ENCODE results near the gene CMBL.
"Not testable (repeated sequence)": the region's sequence is repeated elsewhere in the genome, so short reads cannot be mapped to it uniquely, and the experiment has no call there.

CMBL gene

GRCh38 chr5:10275991-10276390 lies 31.7 kb downstream of the CMBL start:
- Histone ChIP-seq H3K79me2 (ENCODE audit: low read length) (no peaks in the 10 kb centered on the region), H3K4me3 (ENCODE audit: low read length) (no peak overlapping the region), H3K27ac (ENCODE audit: low read length) (no peak overlapping the region), H4K20me1 (ENCODE audit: insufficient read depth, low read length) (no peaks in the 10 kb centered on the region), H3K4me2 (ENCODE audit: low read length) (no peak overlapping the region), H3K9ac (ENCODE audit: low read length) (no peak overlapping the region), H3K9me3 (ENCODE audit: insufficient read depth, low read length) (no peaks in the 10 kb centered on the region), H2AFZ (ENCODE audit: low read depth, low read length) (no peak overlapping the region), H3K36me3 (replicated peaks; ENCODE audit: low read depth, low read length) (no peaks in the 10 kb centered on the region), H3K27me3 (ENCODE audit: low read depth, low read length) (no peaks in the 10 kb centered on the region), H3K4me1 (ENCODE audit: low read length) (no peaks in the 10 kb centered on the region)
- no peak for TF ChIP-seq CTCF (IDR thresholded peaks at IDR 0.05; ENCODE audit: low read depth, low read length)
- TF ChIP-seq EZH2phosphoT487 (IDR thresholded peaks at IDR 0.05; ENCODE audit: low read depth), result no peak

- TF ChIP-seq CTCF (IDR thresholded peaks at IDR 0.05; ENCODE audit: low read depth, low read length), result no peak
- TF ChIP-seq EZH2phosphoT487 (IDR thresholded peaks at IDR 0.05; ENCODE audit: low read depth), result no peak
- Histone ChIP-seq H3K79me2 (ENCODE audit: low read length) (no peaks in the 10 kb centered on the region), H3K9ac (ENCODE audit: low read length) (no peak overlapping the region), H3K36me3 (replicated peaks; ENCODE audit: low read depth, low read length) (no peaks in the 10 kb centered on the region), H3K4me3 (ENCODE audit: low read length) (no peak overlapping the region), H4K20me1 (ENCODE audit: insufficient read depth, low read length) (no peaks in the 10 kb centered on the region), H3K4me2 (ENCODE audit: low read length) (no peak overlapping the region), H3K4me1 (ENCODE audit: low read length) (no peaks in the 10 kb centered on the region), H3K27ac (ENCODE audit: low read length) (no peak overlapping the region), H2AFZ (ENCODE audit: low read depth, low read length) (no peak overlapping the region), H3K9me3 (ENCODE audit: insufficient read depth, low read length) (no peaks in the 10 kb centered on the region), H3K27me3 (ENCODE audit: low read depth, low read length) (no peaks in the 10 kb centered on the region)
Observed at GRCh38 chr5:10275460-10275859, 32.2 kb downstream of the CMBL start.

- H3K27me3 ChIP-seq (ENCODE audit: low read depth, low read length); H3K27ac ChIP-seq (ENCODE audit: low read length); H3K9ac ChIP-seq (ENCODE audit: low read length); H4K20me1 ChIP-seq (ENCODE audit: insufficient read depth, low read length); H3K36me3 ChIP-seq (replicated peaks; ENCODE audit: low read depth, low read length); H2AFZ ChIP-seq (ENCODE audit: low read depth, low read length); H3K4me2 ChIP-seq (ENCODE audit: low read length); H3K4me1 ChIP-seq (ENCODE audit: low read length); H3K9me3 ChIP-seq (ENCODE audit: insufficient read depth, low read length); H3K79me2 ChIP-seq (ENCODE audit: low read length); H3K4me3 ChIP-seq (ENCODE audit: low read length): not testable (repeated sequence)
Observed at GRCh38 chr5:10272875-10273209, 34.9 kb downstream of the CMBL start.

GRCh38 chr5:10272053-10272874 lies 35.4 kb downstream of the CMBL start:
- no peaks in the 10 kb centered on the region for H3K4me1 ChIP-seq (ENCODE audit: low read length)
- H3K4me2 ChIP-seq (ENCODE audit: low read length), result no peak overlapping the region
- no peaks in the 10 kb centered on the region for H3K79me2 ChIP-seq (ENCODE audit: low read length)
- TF ChIP-seq EZH2phosphoT487 (IDR thresholded peaks at IDR 0.05; ENCODE audit: low read depth) (no peak), CTCF (IDR thresholded peaks at IDR 0.05; ENCODE audit: low read depth, low read length) (no peak)
- no peaks in the 10 kb centered on the region for H3K36me3 ChIP-seq (replicated peaks; ENCODE audit: low read depth, low read length)
- no peak overlapping the region for H3K9ac ChIP-seq (ENCODE audit: low read length)
- no peak overlapping the region for H3K4me3 ChIP-seq (ENCODE audit: low read length)
- no peak overlapping the region for H3K27ac ChIP-seq (ENCODE audit: low read length)
- H3K27me3 ChIP-seq (ENCODE audit: low read depth, low read length), result no peaks in the 10 kb centered on the region
- H4K20me1 ChIP-seq (ENCODE audit: insufficient read depth, low read length), result no peaks in the 10 kb centered on the region
- H2AFZ ChIP-seq (ENCODE audit: low read depth, low read length), result no peak overlapping the region
- H3K9me3 ChIP-seq (ENCODE audit: insufficient read depth, low read length), result no peaks in the 10 kb centered on the region

Data from OCI-LY3 (cell line).